Osteoblast (primary cell): ENCODE results near the gene MAPK8. TPM values are rescaled to one million over a fixed set of nuclear protein-coding genes. Genes with fewer than 3 reads are reported as not detected.

Experiments used
- DNase-seq: peaks from one replicate; pipeline ENCODE4 v3.0.0; 2011; ENCODE audit warnings: low spot score, mixed read lengths; ENCODE audit not compliant: insufficient read length; ENCODE audit errors: missing footprints
- H2AFZ ChIP-seq: 2 replicates; pipeline ENCODE4 v1.6.0; 2011; ENCODE audit warnings: mild to moderate bottlenecking, low read length
- H3K27ac ChIP-seq: 2 replicates; pipeline ENCODE4 v1.5.1; 2011; ENCODE audit warnings: mild to moderate bottlenecking, low read depth, low read length, moderate library complexity
- H3K27me3 ChIP-seq: 2 replicates; pipeline ENCODE4 v1.6.0; 2012; ENCODE audit warnings: mild to moderate bottlenecking, control low read depth, inconsistent platforms, low read length, moderate library complexity; ENCODE audit not compliant: insufficient read depth
- H3K36me3 ChIP-seq: 2 replicates; pipeline ENCODE4 v1.5.1; 2011; ENCODE audit warnings: mild to moderate bottlenecking, low read length, control low read depth, moderate library complexity; ENCODE audit not compliant: insufficient read depth
- H3K4me1 ChIP-seq: 2 replicates; pipeline ENCODE4 v1.5.1; 2011; ENCODE audit warnings: mild to moderate bottlenecking, low read length, control low read depth, moderate library complexity; ENCODE audit not compliant: insufficient read depth
- H3K4me2 ChIP-seq: 2 replicates; pipeline ENCODE4 v1.6.0; 2011; ENCODE audit warnings: mild to moderate bottlenecking, low read length; ENCODE audit not compliant: insufficient read depth
- H3K4me3 ChIP-seq: fragments of 200-600 bp; sonication (generic); 3 replicates; pipeline ENCODE4 v1.5.1; 2012; ENCODE audit warnings: mild to moderate bottlenecking, low read length, inconsistent platforms; ENCODE audit not compliant: insufficient read depth
- H3K79me2 ChIP-seq: 2 replicates; pipeline ENCODE4 v1.6.0; 2012; ENCODE audit warnings: mild to moderate bottlenecking, low read length, control low read depth, inconsistent platforms; ENCODE audit not compliant: insufficient read depth
- H3K9me3 ChIP-seq: 2 replicates; pipeline ENCODE4 v1.5.1; 2011; ENCODE audit warnings: low read depth, low read length, control low read depth
- H4K20me1 ChIP-seq: 2 replicates; pipeline ENCODE4 v1.6.0; 2012; ENCODE audit warnings: mild to moderate bottlenecking, low read length, control low read depth; ENCODE audit not compliant: insufficient read depth
- CTCF ChIP-seq: IDR thresholded peaks from 2 replicates; pipeline ENCODE4 v1.5.1; 2011; ENCODE audit warnings: mild to moderate bottlenecking, low read depth, low read length, moderate library complexity; ENCODE audit errors: extremely low read depth
- total RNA-seq: library from RNA; depleted of rRNA; stranded (reverse); fragments of >200 nt; gene quantifications from 2 replicates; pipeline ENCODE4 v1.2.3, GENCODE V29; 2012

The MAPK8 gene
- total RNA-seq, 1 donor = 55.7 TPM

GRCh38 chr10:48381971-48382370, 75.5 kb downstream of the MAPK8 start:
- H3K4me1 ChIP-seq = no peaks in the 10 kb centered on the region
- no peak overlapping the region for H3K27ac ChIP-seq
- no peaks in the 10 kb centered on the region for H3K9me3 ChIP-seq
- H3K36me3 ChIP-seq = no peaks in the 10 kb centered on the region
- peak; percentile 23 for DNase-seq
- no peak overlapping the region for H3K4me3 ChIP-seq
- H3K79me2 ChIP-seq = peaks cover 10% of the 10 kb centered on the region
- no peaks in the 10 kb centered on the region for H3K27me3 ChIP-seq
- peaks cover 4% of the 10 kb centered on the region for H4K20me1 ChIP-seq
- no peak for TF ChIP-seq CTCF
- H2AFZ ChIP-seq = no peak overlapping the region
- no peak overlapping the region for H3K4me2 ChIP-seq

- Histone ChIP-seq H3K4me2 (no peak overlapping the region), H3K79me2 (peaks cover 15% of the 10 kb centered on the region), H3K27me3 (no peaks in the 10 kb centered on the region), H4K20me1 (peaks cover 7% of the 10 kb centered on the region), H2AFZ (no peak overlapping the region), H3K27ac (no peak overlapping the region), H3K9me3 (no peaks in the 10 kb centered on the region), H3K4me3 (no peak overlapping the region), H3K36me3 (no peaks in the 10 kb centered on the region), H3K4me1 (no peaks in the 10 kb centered on the region)
- no peak for DNase-seq
- no peak for TF ChIP-seq CTCF
Observed at GRCh38 chr10:48382982-48383381, 76.5 kb downstream of the MAPK8 start.

GRCh38 chr10:48383393-48383792, 76.9 kb downstream of the MAPK8 start:
- Histone ChIP-seq H3K79me2 (peaks cover 17% of the 10 kb centered on the region), H4K20me1 (peaks cover 9% of the 10 kb centered on the region), H3K4me2 (no peak overlapping the region), H3K27ac (no peak overlapping the region), H3K4me3 (no peak overlapping the region), H2AFZ (no peak overlapping the region), H3K36me3 (no peaks in the 10 kb centered on the region), H3K4me1 (no peaks in the 10 kb centered on the region), H3K27me3 (no peaks in the 10 kb centered on the region), H3K9me3 (no peaks in the 10 kb centered on the region)
- DNase-seq = no peak
- no peak for TF ChIP-seq CTCF

GRCh38 chr10:48384699-48384982, 78.2 kb downstream of the MAPK8 start:
- Histone ChIP-seq H3K9me3 (no peaks in the 10 kb centered on the region), H4K20me1 (peaks cover 11% of the 10 kb centered on the region), H3K36me3 (no peaks in the 10 kb centered on the region), H3K27ac (no peak overlapping the region), H2AFZ (no peak overlapping the region), H3K4me1 (no peaks in the 10 kb centered on the region), H3K79me2 (peaks cover 25% of the 10 kb centered on the region), H3K4me3 (no peak overlapping the region), H3K27me3 (no peaks in the 10 kb centered on the region), H3K4me2 (no peak overlapping the region)
- no peak for TF ChIP-seq CTCF
- DNase-seq = no peak
